HepG2 (cell line): ENCODE data around the gene MYO18A. TPM values are rescaled to one million over a fixed set of nuclear protein-coding genes. Genes with fewer than 3 reads are reported as not detected.

Experiments used
- BRF2 ChIP-seq: sonication (generic); formaldehyde crosslinking; IDR thresholded peaks from 2 replicates; pipeline ENCODE4 v1.8.1; 2022; ENCODE audit warnings: mild to moderate bottlenecking, missing genetic modification reagents
- CREM ChIP-seq, 2 experiments: sonication (generic) in 1 of 2; formaldehyde crosslinking in 1 of 2; IDR thresholded peaks; 2 replicates each; pipeline versions ENCODE4 v1.4.0 to v1.6.1; 2016 to 2020; ENCODE audit warnings: antibody characterized with exemption in 1 of 2, mild to moderate bottlenecking in 1 of 2, missing genetic modification reagents in 1 of 2
- DDIT3 ChIP-seq: sonication (generic); formaldehyde crosslinking; IDR thresholded peaks from 2 replicates; pipeline ENCODE4 v1.4.0; 2020; ENCODE audit warnings: mild to moderate bottlenecking, missing genetic modification reagents
- DMAP1 ChIP-seq: IDR thresholded peaks from 2 replicates; pipeline ENCODE4 v1.6.1; 2016
- KMT2B ChIP-seq: IDR thresholded peaks from 2 replicates; pipeline ENCODE4 v1.6.1; 2016; ENCODE audit warnings: missing genetic modification reagents, missing compliant biosample characterization
- LCORL ChIP-seq, 2 experiments: fragments of 450-650 bp in 1 of 2; sonication (generic) in 1 of 2; formaldehyde crosslinking in 1 of 2; IDR thresholded peaks; 2 replicates each; pipeline versions ENCODE4 v1.5.0 to v1.6.1; 2017 to 2020; ENCODE audit warnings: antibody characterized with exemption in 1 of 2, missing genetic modification reagents in 1 of 2
- MNT ChIP-seq: fragments of 450-650 bp; IDR thresholded peaks from 2 replicates; pipeline ENCODE4 v1.6.1; 2016
- NFIC ChIP-seq: IDR thresholded peaks from 2 replicates; pipeline ENCODE4 v1.6.1; 2012; ENCODE audit warnings: mild to moderate bottlenecking, low read length, inconsistent platforms
- THAP11 ChIP-seq: IDR thresholded peaks from 2 replicates; pipeline ENCODE4 v1.6.1; 2016; ENCODE audit warnings: missing biosample characterization, missing genetic modification reagents
- TRIM24 ChIP-seq: sonication (generic); formaldehyde crosslinking; IDR thresholded peaks from 2 replicates; pipeline ENCODE4 v1.8.0; 2022; ENCODE audit warnings: mild to moderate bottlenecking, missing genetic modification reagents
- ZNF121 ChIP-seq: sonication (generic); formaldehyde crosslinking; IDR thresholded peaks from 2 replicates; pipeline ENCODE4 v1.5.0; 2020; ENCODE audit warnings: mild to moderate bottlenecking, missing genetic modification reagents
- ZNF143 ChIP-seq: sonication (generic); formaldehyde crosslinking; IDR thresholded peaks from 2 replicates; pipeline ENCODE4 v1.4.0; 2020; ENCODE audit warnings: missing genetic modification reagents
- ZNF207 ChIP-seq: fragments of 450-650 bp; IDR thresholded peaks from 2 replicates; pipeline ENCODE4 v1.6.1; 2016; ENCODE audit warnings: antibody characterized with exemption, borderline replicate concordance
- ZNF615 ChIP-seq: sonication (generic); formaldehyde crosslinking; IDR thresholded peaks from 2 replicates; pipeline ENCODE4 v1.5.0; 2020; ENCODE audit warnings: mild to moderate bottlenecking, missing genetic modification reagents, borderline replicate concordance
- ZNF883 ChIP-seq: sonication (generic); formaldehyde crosslinking; IDR thresholded peaks from 2 replicates; pipeline ENCODE4 v1.5.1; 2020; ENCODE audit warnings: mild to moderate bottlenecking, missing genetic modification reagents; ENCODE audit errors: not compliant biosample characterization
- polyA plus RNA-seq, 8 experiments: library from polyadenylated mRNA; depleted of rRNA in 3 of 8; stranded (reverse) in 7 of 8; unstranded in 1 of 8; fragments of >200 nt; fragmentation: Illumina TruSeq in 4 of 8; extraction: Trizol in 4 of 8; gene quantifications; 2 replicates each; pipeline versions ENCODE4 v1.2.1 to v1.2.3, GENCODE V29; 2011 to 2016; ENCODE audit warnings: low read depth in 4 of 8, missing spikeins in 1 of 8, mixed read lengths in 1 of 8; ENCODE audit not compliant: insufficient read depth in 1 of 8
- total RNA-seq, 5 experiments: library from RNA; depleted of rRNA; stranded (reverse); fragments of >200 nt; fragmentation: Illumina TruSeq; extraction: Trizol; gene quantifications; 2 replicates each; pipeline ENCODE4 v1.2.3, GENCODE V29; 2016; ENCODE audit warnings: low read depth in 1 of 5
- TF ChIP-seq, protein P1 (sequence below): sonication (generic); formaldehyde crosslinking; IDR thresholded peaks from 2 replicates; pipeline ENCODE4 v1.4.0; 2020; ENCODE audit warnings: mild to moderate bottlenecking, missing genetic modification reagents, borderline replicate concordance
- TF ChIP-seq, protein P2 (sequence below): sonication (generic); formaldehyde crosslinking; IDR thresholded peaks from 2 replicates; pipeline ENCODE4 v1.5.1; 2020; ENCODE audit warnings: mild to moderate bottlenecking, missing genetic modification reagents, moderate library complexity
- TF ChIP-seq, protein P3 (sequence below): sonication (generic); formaldehyde crosslinking; IDR thresholded peaks from 2 replicates; pipeline ENCODE4 v1.4.0; 2020; ENCODE audit warnings: mild to moderate bottlenecking, missing genetic modification reagents

Gene MYO18A
- total and polyA plus RNA-seq, 2 of the 13 experiments (the other 11 are each of a cell fraction or from before 2014, with no cell fraction given) = 16.8 to 24.8 TPM

DNA sequence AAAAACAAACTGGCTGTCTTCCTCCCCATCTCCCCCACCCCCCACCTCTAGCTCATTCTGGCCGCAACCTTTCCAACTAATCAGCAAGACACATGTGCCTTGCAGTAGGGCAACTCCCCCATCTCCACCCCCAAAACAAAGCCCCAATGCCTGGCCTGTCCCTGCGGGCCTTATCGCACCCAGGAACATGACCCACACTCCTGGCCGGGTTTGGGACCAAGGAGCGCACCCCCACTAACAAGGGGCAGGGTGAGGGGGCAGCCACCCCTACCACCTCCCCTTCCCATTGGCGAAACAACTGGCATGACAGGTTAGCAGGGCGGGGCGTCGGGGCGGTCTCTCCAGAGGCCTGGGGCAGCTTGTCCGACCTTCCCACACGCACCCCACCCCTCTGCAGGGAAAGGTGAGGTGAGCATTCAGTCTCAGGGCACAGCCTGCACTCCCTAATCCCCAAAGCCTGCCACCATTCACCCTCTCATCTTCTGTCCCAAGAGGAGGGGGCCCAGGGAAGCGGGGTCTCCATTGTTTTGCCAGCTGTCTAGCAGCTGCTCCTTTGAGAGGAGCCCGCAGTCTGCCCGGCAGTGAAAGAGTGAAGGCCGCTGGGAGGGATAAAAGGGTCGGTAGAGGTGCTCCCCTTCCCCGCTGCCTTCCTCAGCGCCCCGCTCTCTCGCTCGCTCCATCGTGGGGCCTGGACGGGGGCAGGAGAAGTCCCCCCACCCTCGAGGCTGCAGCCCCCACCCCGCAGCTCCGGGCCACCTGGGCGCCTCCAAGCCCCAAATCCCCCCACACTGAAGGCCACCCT is 765 bp downstream of the MYO18A start (continued):
- TF ChIP-seq CREM (IDR thresholded peaks at IDR 0.05) = peak; percentile 41; the same call in 1 of the 2 replicates
- no peak for TF ChIP-seq CREM (CRISPR knock-in tag; IDR thresholded peaks at IDR 0.05)
- peak; percentile 58 for TF ChIP-seq THAP11 (CRISPR knock-in tag)
- peak; percentile 48; the same call in 1 of the 2 replicates for TF ChIP-seq DMAP1 (CRISPR knock-in tag)
- peak; percentile 15; the same call in 1 of the 2 replicates for TF ChIP-seq MNT
- TF ChIP-seq, protein P1, sequence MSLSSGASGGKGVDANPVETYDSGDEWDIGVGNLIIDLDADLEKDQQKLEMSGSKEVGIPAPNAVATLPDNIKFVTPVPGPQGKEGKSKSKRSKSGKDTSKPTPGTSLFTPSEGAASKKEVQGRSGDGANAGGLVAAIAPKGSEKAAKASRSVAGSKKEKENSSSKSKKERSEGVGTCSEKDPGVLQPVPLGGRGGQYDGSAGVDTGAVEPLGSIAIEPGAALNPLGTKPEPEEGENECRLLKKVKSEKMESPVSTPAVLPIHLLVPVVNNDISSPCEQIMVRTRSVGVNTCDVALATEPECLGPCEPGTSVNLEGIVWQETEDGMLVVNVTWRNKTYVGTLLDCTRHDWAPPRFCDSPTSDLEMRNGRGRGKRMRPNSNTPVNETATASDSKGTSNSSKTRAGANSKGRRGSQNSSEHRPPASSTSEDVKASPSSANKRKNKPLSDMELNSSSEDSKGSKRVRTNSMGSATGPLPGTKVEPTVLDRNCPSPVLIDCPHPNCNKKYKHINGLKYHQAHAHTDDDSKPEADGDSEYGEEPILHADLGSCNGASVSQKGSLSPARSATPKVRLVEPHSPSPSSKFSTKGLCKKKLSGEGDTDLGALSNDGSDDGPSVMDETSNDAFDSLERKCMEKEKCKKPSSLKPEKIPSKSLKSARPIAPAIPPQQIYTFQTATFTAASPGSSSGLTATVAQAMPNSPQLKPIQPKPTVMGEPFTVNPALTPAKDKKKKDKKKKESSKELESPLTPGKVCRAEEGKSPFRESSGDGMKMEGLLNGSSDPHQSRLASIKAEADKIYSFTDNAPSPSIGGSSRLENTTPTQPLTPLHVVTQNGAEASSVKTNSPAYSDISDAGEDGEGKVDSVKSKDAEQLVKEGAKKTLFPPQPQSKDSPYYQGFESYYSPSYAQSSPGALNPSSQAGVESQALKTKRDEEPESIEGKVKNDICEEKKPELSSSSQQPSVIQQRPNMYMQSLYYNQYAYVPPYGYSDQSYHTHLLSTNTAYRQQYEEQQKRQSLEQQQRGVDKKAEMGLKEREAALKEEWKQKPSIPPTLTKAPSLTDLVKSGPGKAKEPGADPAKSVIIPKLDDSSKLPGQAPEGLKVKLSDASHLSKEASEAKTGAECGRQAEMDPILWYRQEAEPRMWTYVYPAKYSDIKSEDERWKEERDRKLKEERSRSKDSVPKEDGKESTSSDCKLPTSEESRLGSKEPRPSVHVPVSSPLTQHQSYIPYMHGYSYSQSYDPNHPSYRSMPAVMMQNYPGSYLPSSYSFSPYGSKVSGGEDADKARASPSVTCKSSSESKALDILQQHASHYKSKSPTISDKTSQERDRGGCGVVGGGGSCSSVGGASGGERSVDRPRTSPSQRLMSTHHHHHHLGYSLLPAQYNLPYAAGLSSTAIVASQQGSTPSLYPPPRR = peak; percentile 69
- TF ChIP-seq LCORL (IDR thresholded peaks at IDR 0.05) = no peak
- peak; percentile 95 for TF ChIP-seq LCORL (CRISPR knock-in tag; IDR thresholded peaks at IDR 0.05)
- no peak for TF ChIP-seq BRF2 (CRISPR knock-in tag)
- TF ChIP-seq NFIC = no peak
- no peak for TF ChIP-seq TRIM24 (CRISPR knock-in tag)
- TF ChIP-seq DDIT3 (CRISPR knock-in tag) = no peak
- TF ChIP-seq KMT2B = no peak
- TF ChIP-seq ZNF143 (CRISPR knock-in tag) = 0 out of 2 replicates have a peak, but pooled peaks have one; percentile 34
- TF ChIP-seq ZNF883 = no peak
- TF ChIP-seq ZNF121 (CRISPR knock-in tag) = no peak
- TF ChIP-seq ZNF615 (CRISPR knock-in tag) = no peak
- TF ChIP-seq, protein P2, sequence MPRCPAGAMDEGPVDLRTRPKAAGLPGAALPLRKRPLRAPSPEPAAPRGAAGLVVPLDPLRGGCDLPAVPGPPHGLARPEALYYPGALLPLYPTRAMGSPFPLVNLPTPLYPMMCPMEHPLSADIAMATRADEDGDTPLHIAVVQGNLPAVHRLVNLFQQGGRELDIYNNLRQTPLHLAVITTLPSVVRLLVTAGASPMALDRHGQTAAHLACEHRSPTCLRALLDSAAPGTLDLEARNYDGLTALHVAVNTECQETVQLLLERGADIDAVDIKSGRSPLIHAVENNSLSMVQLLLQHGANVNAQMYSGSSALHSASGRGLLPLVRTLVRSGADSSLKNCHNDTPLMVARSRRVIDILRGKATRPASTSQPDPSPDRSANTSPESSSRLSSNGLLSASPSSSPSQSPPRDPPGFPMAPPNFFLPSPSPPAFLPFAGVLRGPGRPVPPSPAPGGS (CRISPR knock-in tag) = no peak
- TF ChIP-seq, protein P3, sequence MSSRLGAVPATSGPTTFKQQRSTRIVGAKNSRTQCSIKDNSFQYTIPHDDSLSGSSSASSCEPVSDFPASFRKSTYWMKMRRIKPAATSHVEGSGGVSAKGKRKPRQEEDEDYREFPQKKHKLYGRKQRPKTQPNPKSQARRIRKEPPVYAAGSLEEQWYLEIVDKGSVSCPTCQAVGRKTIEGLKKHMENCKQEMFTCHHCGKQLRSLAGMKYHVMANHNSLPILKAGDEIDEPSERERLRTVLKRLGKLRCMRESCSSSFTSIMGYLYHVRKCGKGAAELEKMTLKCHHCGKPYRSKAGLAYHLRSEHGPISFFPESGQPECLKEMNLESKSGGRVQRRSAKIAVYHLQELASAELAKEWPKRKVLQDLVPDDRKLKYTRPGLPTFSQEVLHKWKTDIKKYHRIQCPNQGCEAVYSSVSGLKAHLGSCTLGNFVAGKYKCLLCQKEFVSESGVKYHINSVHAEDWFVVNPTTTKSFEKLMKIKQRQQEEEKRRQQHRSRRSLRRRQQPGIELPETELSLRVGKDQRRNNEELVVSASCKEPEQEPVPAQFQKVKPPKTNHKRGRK (CRISPR knock-in tag) = no peak
- no peak for TF ChIP-seq ZNF207
